ENCODE results near the gene BEGAIN. TPM values are rescaled to one million over a fixed set of nuclear protein-coding genes. Genes with fewer than 3 reads are reported as not detected.

The BEGAIN gene
- total RNA-seq, 4 donors from 2014 or later, result 2.6 to 16.5 (median 4.4) TPM; not detected in 1

- TF ChIP-seq POLR2A (IDR thresholded peaks at IDR 0.05) (no peak), CTCF (IDR thresholded peaks at IDR 0.05) (no peak)
- H3K4me1 ChIP-seq, result peaks cover 0 to 4% of the 10 kb centered on the region in 2 donors
- H3K9me3 ChIP-seq, result no peaks in the 10 kb centered on the region
- no peaks in the 10 kb centered on the region for H3K36me3 ChIP-seq
- peak; percentile 15 to 21 for DNase-seq
- H3K4me3 ChIP-seq, result no peak overlapping the region
- no peaks in the 10 kb centered on the region for H3K27me3 ChIP-seq
- intact Hi-C loops (cut with DNase I; ENCODE audit: low total_unique reads), result no loop called here
- peak overlapping the region in 1 of 2 donors; percentile 78 for H3K27ac ChIP-seq
Observed at GRCh38 chr14:100532154-100532861, 54.9 kb downstream of the BEGAIN start.

GRCh38 chr14:100531152-100532121 lies 55.8 kb downstream of the BEGAIN start:
- Histone ChIP-seq H3K27ac (no peak overlapping the region), H3K4me3 (no peak overlapping the region), H3K36me3 (no peaks in the 10 kb centered on the region), H3K9me3 (no peaks in the 10 kb centered on the region), H3K4me1 (peaks cover 0 to 4% of the 10 kb centered on the region in 2 donors), H3K27me3 (no peaks in the 10 kb centered on the region)
- DNase-seq, result peak; percentile 15 to 16
- TF ChIP-seq POLR2A (IDR thresholded peaks at IDR 0.05) (no peak), CTCF (IDR thresholded peaks at IDR 0.05) (no peak)
- intact Hi-C loops (cut with DNase I; ENCODE audit: low total_unique reads), result no loop called here

- H3K27ac ChIP-seq, result no peak overlapping the region
- peaks cover 0 to 4% of the 10 kb centered on the region in 2 donors for H3K4me1 ChIP-seq
- TF ChIP-seq POLR2A (IDR thresholded peaks at IDR 0.05), result no peak
- no peak for TF ChIP-seq CTCF (IDR thresholded peaks at IDR 0.05)
- no peaks in the 10 kb centered on the region for H3K27me3 ChIP-seq
- intact Hi-C loops (cut with DNase I; ENCODE audit: low total_unique reads), result no loop called here
- no peak for DNase-seq
- no peak overlapping the region for H3K4me3 ChIP-seq
- no peaks in the 10 kb centered on the region for H3K9me3 ChIP-seq
- H3K36me3 ChIP-seq, result no peaks in the 10 kb centered on the region
Observed at GRCh38 chr14:100530270-100531072, 56.7 kb downstream of the BEGAIN start.

GRCh38 chr14:100529561-100530031 lies 57.6 kb downstream of the BEGAIN start:
- intact Hi-C loops (cut with DNase I; ENCODE audit: low total_unique reads), result no loop called here
- peaks cover 0 to 4% of the 10 kb centered on the region in 2 donors for H3K4me1 ChIP-seq
- H3K27ac ChIP-seq, result no peak overlapping the region
- no peak overlapping the region for H3K4me3 ChIP-seq
- no peak for TF ChIP-seq CTCF (IDR thresholded peaks at IDR 0.05)
- no peak for TF ChIP-seq POLR2A (IDR thresholded peaks at IDR 0.05)
- no peaks in the 10 kb centered on the region for H3K9me3 ChIP-seq
- H3K27me3 ChIP-seq, result no peaks in the 10 kb centered on the region
- no peaks in the 10 kb centered on the region for H3K36me3 ChIP-seq
- DNase-seq, result no peak
